Activated naive CD8-positive, alpha-beta T cell (primary cell): ENCODE results near the gene NPHP1.
"Not testable (repeated sequence)": the region's sequence is repeated elsewhere in the genome, so short reads cannot be mapped to it uniquely, and the experiment has no call there.

Source experiments
- H3K27ac Mint-ChIP-seq: one replicate; pipeline ENCODE4 v1.8.0; 2021; ENCODE audit warnings: mixed read lengths
- H3K27me3 Mint-ChIP-seq: one replicate; pipeline ENCODE4 v1.8.0; 2021; ENCODE audit warnings: mixed read lengths
- H3K36me3 Mint-ChIP-seq: one replicate; pipeline ENCODE4 v1.8.0; 2021; ENCODE audit warnings: mixed read lengths
- H3K4me1 Mint-ChIP-seq: one replicate; pipeline ENCODE4 v1.8.0; 2021; ENCODE audit warnings: low read depth, mixed read lengths
- H3K4me3 Mint-ChIP-seq: one replicate; pipeline ENCODE4 v1.8.0; 2021; ENCODE audit warnings: mild to moderate bottlenecking, mixed read lengths
- H3K9me3 Mint-ChIP-seq: one replicate; pipeline ENCODE4 v1.8.0; 2021; ENCODE audit warnings: low read depth, mixed read lengths

The NPHP1 gene

DNA sequence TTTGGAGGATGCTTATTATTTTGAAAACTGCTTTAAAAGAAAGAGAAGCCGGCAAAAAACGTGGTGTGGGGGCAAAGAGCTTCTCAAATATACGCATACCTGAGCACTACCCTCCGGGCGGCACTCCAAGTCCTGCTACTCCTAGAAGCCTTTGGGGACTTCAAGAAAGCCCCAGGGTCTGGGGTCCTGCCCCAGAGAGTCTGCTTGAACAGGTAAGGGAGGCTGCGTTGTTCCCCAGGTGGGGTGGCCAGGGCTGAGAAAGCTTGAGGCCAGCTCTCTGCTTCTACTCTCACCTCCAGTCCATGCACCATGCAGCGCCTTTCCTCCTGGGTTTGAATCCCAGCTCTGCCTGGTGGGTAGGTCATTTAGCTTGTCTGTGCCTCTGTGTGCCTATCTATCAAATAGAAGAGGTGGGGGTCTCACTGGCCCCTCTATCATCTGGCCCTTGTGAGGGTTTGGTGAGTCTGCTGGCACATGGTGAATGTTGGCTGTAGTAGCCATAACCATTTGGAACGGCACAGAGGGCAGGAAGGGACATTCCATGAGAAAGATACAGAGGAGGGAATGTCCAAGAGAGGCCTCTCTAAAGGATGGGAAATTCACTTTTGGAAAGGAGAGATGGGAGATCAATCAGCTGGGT, 108.7 kb downstream of the NPHP1 start:
- Mint-ChIP-seq H3K4me1 (peaks cover 2% of the 10 kb centered on the region), H3K4me3 (no peak overlapping the region), H3K9me3 (no peaks in the 10 kb centered on the region), H3K27me3 (peaks cover 1% of the 10 kb centered on the region), H3K27ac (no peak overlapping the region), H3K36me3 (no peaks in the 10 kb centered on the region)

DNA sequence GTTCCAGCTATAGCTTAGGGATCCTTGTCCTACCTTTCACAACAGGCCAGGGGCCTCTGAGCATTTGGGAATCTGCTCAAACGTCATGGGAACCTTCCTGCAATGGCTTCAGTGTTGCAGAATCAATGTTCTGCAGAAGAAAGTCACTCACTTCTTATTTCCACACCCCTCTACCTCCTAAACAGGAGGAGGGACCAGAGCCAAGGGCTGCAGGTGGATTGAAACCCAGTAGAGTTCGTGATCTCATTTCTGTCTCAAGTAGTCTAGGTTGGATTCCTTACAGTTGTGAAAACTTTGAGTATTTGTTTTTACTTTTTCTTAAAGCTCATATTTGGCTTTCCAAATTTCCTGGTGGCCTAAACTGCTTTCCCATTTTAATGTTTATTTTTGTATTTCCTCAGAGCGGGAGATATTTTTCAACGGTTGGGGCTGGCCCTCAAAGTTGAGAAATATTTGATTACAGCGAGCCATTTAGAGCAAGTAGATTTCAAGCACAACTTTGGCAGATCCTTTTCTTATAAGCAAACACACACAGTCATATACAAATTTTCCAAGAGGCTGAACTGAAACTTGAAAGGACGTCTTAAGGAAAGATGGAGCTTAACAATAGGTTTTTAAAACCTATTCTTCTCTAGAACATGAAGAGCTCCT, 109.8 kb downstream of the NPHP1 start:
- not testable (repeated sequence) for H3K36me3 Mint-ChIP-seq, H3K9me3 Mint-ChIP-seq, H3K4me1 Mint-ChIP-seq, H3K27ac Mint-ChIP-seq, H3K27me3 Mint-ChIP-seq, H3K4me3 Mint-ChIP-seq

DNA sequence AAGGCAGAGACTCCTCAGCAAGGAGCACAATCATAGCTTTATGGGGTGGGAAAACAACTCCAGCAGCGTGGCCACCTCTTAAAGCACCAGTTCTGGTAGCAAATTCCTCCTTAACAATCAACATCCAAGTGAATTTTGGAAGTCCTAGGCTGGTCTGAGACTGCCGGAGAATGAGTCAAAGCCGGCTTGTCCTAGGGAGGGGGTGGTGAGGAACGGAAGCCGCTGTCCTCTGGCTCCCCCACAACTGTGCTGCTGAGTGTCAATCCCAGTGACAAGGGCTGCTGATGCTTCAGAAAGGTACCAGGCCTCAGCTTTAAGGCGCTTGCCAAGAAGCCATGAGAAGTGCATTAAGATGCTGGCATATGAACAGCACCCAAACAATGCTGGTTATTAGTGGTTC, 110.9 kb downstream of the NPHP1 start:
- not testable (repeated sequence) for H3K4me1 Mint-ChIP-seq, H3K9me3 Mint-ChIP-seq, H3K27ac Mint-ChIP-seq, H3K36me3 Mint-ChIP-seq, H3K27me3 Mint-ChIP-seq, H3K4me3 Mint-ChIP-seq

DNA sequence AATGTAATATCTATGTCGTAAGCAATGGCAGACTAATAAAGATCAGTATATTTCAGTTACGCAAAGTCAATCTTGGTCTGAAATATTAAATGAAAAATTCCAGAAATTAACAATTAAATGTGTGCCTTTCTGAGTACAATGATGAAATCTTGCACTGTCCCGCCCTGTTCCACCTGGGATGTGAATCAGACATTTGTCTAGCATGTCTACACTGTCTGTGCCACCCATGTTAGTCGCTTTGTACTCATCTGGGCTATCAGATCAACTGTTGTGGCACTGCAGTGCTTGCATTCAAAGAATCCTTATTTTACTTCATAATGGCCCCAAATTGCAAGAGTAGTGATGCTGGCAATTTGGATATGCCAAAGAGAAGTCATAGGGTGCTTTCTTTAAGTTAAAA, 114.6 kb downstream of the NPHP1 start:
- not testable (repeated sequence) for H3K27me3 Mint-ChIP-seq, H3K27ac Mint-ChIP-seq

DNA sequence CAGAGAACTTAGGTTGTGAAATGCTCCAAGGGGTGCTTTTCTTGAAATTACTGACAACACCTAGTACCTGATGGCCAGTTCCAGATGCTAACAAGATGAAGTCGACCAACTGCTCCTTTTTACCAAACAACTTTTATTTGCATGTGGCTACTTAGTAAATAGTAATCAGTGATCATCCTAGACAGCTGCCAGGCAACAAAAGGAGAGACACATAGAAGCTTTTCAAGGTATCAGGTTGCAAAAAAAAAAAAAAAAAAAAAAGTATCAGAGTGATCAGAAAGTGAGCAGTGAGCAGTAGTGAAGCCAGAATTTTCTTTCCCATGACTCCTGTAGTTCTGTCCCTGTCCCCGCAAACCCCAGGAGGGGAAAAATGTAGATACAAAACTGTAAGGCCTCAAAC, 121.1 kb downstream of the NPHP1 start:
- H3K9me3 Mint-ChIP-seq, H3K36me3 Mint-ChIP-seq, H3K27me3 Mint-ChIP-seq, H3K27ac Mint-ChIP-seq, H3K4me3 Mint-ChIP-seq, H3K4me1 Mint-ChIP-seq: not testable (repeated sequence)

More for the DNA sequence above, 114.6 kb downstream of the NPHP1 start:
- not testable (repeated sequence) for H3K36me3 Mint-ChIP-seq, H3K9me3 Mint-ChIP-seq, H3K4me1 Mint-ChIP-seq, H3K4me3 Mint-ChIP-seq

DNA sequence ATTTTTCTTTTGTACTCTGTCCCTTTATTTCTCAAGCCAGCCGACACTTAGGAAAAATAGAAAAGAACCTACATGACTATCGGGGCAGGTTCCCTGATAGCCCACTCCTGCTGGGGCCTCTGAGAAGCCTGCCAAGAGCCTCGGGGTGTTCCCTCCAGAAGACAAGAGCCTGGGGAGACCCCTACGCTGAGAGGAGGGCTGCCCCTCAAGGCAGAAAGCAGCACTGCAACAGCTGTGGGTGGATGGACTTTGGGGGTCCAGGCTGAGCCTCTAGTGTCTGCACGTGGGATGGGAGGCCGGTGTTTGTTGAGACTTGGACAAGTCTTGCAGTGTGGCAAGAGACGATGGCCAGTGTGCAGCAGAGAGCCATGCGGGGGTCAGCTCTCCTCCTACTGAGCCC, 121.7 kb downstream of the NPHP1 start:
- not testable (repeated sequence) for H3K4me3 Mint-ChIP-seq, H3K9me3 Mint-ChIP-seq, H3K27me3 Mint-ChIP-seq, H3K36me3 Mint-ChIP-seq, H3K27ac Mint-ChIP-seq, H3K4me1 Mint-ChIP-seq

DNA sequence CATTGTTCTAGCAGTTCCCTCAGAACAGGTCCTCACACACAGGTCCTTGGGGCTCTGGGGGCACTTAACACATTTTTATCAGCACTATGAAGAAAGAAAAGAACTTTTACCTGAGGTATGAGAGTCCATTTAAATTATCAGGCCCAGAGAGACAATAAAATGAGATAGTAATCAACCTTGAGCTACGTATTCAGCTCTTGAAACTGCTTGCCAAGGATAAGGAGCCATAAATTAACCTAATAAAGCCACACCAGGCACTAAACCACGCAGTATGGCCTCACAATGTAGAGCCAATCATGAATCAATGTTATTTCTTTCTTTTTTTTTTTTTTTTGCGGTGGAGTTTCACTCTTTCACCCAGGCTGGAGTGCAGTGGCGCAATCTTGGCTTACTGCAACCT, 126.7 kb downstream of the NPHP1 start:
- H3K36me3 Mint-ChIP-seq, H3K4me3 Mint-ChIP-seq, H3K27me3 Mint-ChIP-seq, H3K4me1 Mint-ChIP-seq, H3K27ac Mint-ChIP-seq, H3K9me3 Mint-ChIP-seq: not testable (repeated sequence)

DNA sequence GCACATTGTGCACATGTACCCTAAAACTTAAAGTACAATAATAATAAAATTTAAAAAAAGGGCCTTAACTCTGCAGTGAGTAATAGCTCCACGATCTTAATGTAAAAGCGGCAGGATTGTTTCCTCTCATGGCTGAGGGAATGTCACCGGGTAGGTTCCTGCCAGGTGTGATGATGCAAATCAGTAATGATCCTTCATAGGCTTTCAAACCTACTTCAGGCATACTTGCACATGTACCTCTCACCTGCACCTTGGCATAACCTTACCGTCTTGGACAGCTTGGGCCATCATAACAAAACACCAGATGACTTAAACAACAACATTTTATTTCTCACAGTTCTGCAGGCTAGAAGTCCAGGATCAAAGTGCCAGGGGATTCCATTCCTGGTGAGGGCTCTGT, 128.9 kb downstream of the NPHP1 start:
- H3K27ac Mint-ChIP-seq, H3K9me3 Mint-ChIP-seq, H3K4me1 Mint-ChIP-seq, H3K4me3 Mint-ChIP-seq, H3K36me3 Mint-ChIP-seq, H3K27me3 Mint-ChIP-seq: not testable (repeated sequence)
